Left hindlimb (tissue), 1 donor: ENCODE results near the gene CATSPER3.

Experiments used
- DNase-seq: peaks from one replicate; pipeline ENCODE4 v3.0.0-alpha.2; 2018

CATSPER3 gene

DNA sequence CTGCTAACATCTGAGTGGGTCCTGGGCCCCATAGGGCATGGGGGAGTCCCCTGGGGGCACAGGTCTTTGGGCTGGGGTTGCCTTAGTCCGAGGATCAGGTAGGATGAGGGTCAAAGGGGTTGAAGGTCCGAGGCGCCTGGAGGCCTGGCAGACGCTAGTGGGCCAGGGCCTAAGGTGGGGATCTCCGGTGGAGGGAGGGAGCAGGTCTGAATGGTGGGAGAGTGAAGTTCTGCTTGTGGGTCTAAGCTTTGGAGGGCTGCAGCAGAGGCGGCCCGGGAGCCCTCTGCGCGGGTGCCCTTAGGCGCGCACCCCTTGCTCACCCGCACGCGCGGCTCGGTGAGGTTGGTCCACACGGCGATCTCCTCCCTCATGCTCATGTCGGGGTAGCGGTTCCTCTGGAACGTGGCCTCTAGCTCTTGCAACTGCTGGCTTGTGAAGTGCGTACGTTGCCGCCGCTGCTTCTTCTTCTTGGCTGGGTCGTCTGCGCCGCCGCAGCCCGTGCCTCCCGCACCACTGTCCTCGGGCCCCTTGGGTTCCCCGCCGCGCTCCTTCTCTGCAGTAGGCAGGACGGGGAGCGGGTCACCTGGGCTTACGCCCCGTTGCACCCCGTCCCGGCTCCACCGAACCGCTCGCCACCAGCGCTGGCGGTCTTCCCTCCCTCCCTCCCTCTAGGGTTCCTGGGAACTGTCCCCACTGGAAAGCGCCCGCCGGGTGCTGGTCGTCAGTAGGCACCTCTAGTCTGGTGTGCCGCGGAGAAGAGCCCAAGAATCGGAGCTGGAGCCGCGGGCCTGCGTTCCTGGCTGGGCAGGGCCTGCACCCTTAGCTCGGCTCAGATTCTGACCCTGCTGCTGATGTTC lies 63.5 kb downstream of the CATSPER3 start:
- DNase-seq = no peak

DNA sequence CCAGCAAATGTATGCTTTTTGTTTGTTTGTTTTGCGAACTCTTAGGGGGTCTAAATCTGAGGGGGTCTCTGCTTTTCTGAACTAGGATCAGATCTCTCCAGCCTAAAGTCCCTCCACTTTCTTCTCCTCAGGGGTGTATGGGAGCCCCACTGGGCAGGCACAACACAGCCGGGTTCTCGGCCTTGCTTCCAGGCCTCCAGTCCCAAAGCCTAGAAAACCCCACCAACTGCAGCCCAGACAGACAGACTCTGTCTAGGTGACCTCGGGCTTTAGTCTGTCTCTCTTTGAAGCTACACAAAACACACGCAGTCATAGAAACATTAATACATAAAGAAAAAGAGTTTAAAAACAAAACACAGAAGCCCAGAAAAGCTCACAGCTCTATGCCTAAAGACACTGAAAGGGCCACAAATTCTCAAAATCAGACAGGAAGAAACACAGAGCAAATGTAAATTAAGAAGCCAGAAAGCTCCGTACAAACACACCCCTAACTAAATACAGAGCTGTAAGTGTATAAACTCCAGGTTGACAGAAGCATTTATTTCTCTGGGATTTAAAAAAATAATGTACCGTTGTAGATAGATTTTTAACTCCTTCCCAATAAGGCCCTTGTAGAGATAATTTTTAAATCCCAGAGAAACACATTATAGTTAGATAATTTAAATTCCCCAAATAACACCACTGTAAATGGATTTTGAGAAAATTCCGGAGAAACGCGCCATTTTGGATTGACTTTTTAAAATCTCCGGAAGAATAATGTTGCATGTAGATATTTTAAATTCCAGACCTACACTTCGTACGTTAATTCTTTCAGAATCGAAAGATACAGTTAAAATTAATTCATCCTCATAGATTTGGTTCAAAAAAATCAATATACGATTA lies 64.3 kb downstream of the CATSPER3 start:
- DNase-seq = no peak

DNA sequence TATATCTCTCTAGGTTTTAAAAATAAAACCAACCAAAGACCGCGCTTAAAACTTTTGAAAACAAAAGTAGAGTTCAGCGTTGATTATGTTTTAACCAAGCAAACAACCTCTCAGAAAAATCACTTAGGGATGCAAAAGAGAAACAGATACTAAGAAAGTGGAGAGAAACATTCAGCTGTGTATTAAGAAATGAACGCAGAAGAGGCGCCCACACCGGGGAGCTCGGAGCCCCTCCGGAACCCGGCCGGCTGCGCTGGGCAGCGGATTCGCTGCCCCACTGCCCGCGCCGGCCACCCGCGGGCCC lies 64.9 kb downstream of the CATSPER3 start:
- no peak for DNase-seq

DNA sequence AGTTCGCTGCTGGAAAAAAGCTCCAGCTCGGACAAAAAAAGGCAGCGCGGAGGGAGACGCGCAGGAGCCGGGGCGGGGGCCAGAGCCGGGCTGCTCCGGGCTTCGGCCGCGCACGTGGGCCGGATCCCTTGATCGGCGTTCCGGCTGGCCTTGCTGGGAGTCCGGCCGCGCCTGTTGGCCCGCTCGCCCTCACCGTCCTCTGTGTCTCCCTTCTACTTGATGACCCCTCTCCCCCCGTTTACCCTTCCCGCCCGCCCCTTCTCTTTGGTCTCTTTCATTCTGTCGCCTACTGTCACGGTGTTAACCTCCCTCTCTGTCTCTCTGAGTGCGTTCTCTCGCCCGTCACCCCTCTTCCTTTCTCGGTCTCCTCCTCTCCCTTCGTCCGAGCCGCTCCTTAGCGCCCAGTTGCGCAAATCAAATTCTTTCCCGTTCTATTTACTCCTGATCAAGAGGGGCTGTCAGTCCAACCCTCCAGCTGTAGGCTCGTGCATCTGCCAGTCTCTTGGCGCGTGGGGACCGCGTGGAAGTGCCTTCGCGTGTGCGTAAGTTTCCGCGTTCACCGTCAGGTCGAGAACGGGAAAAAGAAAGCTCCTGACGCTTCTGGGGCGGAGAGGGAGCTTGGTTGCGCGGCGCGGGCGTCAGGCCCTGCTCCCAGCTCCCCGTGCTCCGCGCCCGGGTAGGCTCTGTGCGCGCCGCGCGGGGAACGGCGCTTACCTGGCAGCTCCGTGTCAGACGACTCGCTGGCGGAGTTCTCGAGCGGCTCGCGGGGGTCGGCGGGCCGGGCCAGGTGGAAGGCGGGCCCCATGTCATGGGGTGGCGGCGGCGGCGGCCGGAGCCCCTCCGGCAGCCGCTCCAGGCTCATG lies 65.5 kb downstream of the CATSPER3 start:
- peak; percentile 61 for DNase-seq

DNA sequence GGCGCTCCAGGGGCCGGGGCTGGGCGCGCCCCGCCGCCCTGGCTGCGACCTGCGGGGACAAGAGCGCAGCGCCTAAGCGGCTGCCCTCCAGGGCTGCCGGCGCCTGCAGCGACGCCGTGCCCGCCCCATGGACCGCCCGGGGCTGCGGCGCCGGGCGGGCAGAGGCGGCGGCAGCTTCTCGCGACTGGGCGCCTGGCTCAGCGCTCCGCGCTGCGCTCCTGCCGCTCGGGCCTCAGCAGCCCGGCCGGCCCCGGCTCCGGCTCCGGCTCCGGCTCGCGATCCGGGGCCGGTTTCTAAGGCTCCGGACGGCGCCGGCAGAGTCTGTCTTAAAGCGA lies 66.2 kb downstream of the CATSPER3 start, which contains the start of gene PITX1:
TSS of gene PITX1 (minus strand) at position 328 of the 335 bp plus-strand sequence. CDS start 347 bp downstream, outside the sequence.
- no peak for DNase-seq

DNA sequence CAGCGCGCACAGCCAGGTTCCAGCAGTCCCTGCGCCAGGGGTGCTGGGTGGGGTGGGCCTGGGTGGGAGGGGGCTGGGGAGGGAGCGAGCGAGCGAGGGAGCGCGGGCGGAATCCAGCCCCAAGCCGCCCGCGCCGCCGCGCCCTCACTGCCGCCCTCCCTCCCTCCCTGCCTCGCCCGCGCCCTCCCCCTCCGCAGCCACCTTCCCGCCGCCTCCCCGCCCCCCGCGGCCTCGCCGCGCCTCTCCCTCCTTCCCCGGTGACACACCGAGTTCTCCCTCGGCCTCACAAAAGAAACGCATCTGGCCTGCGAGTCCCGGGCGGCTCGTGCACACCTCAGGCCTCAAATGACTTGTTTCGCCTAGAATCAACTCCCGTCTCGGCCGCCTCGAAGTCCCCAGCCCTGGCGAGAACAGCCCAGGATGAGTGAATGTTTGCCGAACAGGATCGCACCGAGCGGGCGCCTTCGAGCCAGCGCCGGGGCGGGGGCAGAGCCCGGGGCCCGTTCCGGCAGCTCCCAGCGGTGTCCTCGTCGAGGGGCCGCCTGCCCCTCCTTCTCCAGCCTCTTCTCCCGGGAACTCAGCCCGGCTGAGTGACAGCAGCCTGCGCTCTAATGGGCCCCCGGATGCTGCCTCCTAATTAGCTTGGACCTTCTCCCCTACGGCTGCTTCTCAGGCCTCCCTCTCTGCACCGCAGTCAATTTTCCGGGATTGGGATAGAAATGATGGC lies 66.7 kb downstream of the CATSPER3 start:
- DNase-seq = peak; percentile 89

DNA sequence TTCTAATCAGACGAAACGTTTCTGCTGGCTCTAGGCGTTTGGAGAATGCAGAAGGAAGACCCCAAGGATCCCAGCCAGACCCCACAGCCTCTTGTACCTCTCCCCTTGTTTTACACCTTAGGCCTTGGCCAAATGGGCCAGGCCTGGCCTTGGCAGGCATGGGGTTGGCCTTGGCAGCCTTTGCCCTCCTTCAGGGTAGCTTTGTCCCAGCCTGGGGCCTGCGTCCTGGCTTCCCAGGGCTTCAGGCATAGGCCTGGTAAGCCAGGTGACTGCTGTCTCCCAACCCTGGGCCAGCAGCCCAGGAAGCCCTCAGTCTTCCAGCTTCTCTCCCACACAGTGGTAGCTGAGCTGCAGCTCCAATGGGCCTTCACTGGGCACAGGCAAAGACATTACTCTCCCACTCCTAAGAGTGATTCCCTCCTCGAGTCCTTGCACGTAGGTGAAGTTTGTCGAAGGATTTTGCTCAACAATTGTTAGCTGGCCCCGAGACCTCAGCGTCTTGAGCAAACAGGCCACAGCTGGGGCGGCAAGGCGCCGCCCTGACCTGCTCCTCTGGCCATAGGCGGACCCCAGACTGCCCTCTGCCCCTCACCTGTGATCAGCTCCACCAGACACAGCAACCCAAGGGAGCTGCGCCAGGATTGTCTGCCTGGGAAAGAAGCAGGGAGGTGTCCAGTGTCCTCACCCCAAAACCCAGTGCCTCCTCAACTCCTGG lies 67.4 kb downstream of the CATSPER3 start:
- DNase-seq = no peak

DNA sequence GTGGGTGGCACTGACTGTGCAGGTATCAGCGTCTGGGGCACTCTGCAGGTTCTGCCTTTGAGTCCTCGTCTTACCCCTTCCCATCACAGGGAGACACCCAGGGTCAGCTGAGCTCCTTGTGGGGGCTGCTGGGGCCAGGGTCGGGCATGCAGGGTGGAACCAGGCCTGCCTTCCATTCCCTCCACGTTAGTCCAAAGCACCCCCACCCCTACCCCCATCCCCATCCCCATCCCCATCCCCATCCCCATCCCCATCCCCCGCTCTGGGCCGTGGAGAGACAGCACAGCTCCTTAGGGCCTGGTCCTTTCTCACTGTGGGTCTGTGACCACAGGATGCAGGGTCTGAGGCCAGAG lies 67.9 kb downstream of the CATSPER3 start:
- DNase-seq = no peak

DNA sequence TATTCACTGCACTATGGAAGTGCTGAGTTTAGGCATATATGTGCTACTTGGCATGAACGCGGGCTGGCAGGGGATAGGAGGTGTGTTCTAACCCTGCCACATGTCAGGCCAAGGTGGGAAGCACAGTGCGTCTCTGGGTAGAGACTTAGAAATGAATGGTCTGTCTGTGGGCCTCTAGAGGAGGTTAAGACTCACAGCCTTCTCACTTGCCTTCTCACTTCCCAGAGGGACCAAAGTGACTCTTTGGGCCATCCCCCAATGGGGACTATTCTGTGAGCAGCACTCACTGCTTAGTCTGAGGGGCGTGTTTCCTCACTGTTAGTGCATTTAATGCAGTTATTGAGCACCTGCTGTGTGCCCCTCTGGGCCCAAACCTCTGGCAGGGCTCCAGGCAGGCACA lies 68.7 kb downstream of the CATSPER3 start:
- DNase-seq = no peak

DNA sequence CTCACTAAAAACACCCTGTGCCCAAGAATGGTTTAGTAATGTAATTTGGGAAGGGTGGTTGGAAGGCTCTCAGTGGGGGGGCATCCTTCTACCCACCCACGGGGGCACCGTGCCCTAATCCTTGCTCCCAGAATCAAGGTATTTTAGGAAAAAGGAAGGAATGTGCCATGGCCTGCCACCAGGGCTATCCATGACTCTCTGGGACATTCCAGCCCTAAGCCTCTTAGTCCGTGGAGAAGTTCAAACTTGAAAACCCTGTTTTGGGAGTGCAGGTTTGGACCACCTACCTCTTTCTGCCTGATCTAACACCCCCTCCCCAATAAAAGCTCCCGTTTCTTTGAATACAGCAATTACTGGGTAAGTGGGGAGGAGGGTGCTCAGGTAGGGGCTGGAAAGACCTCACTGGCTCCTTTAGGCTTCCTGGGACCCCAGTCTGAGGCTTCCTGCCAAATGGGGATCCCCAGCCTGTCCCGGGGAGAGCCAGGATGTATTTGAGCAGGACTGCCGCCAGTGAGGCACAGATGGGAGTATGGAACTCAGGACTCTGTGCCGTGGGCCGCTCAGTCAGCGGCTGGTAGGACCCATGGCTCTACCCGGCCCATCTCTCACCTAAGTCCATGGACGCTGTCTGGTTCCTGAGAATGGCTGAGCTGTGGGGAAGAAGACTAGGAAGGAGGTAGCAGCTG lies 70.0 kb downstream of the CATSPER3 start:
- no peak for DNase-seq

DNA sequence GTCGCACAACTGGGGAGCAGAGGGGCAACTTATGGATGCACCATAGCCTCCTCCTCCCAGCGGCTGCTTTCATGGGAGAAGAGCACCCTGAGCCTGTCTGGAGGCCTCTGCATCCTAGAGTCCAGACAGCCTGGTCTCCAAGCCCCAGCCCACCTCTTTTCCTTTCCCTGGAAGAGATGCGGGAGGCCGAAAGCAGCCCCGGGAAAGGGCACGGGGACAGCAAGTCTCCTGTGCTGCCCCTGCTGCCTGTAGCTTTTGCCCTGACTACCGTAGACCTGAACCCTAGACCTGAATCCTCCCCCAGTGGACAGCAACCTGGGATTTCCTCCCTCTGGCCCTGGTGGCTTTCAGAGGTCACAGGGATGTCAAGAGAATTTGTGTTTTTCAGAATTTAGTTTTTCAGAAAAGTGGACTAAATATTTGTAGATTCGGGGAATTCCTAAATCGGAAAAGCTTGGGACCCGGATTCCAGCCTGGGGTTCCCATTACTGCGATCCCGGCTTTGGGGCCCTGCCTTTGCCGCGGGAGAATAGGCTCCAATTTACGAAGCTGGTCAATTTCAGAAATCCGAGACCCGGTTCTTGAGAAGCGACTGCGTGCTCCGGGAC lies 70.6 kb downstream of the CATSPER3 start:
- DNase-seq = no peak

DNA sequence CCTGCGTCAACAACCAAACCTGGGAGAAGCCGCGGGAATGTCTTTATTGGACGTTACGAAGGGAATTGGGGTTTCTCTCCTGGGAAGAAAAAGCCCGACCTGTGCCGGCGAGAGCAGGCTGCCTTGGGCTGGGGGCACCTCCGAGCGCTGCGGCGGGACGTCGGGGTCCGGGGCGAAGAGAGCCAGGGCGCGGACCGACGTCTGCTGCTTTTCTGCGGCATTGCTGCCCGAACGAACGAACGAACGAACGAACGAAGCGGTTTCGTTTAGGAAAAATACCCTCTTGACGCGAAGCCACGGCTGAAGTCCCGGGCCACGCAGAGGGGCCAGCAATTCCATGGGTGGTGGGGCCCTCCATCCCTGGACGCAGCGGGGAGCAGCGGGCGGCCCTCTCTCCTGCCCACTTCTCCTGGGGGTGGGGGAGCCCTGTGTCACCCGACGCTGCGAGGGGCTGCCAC lies 71.1 kb downstream of the CATSPER3 start:
- no peak for DNase-seq

DNA sequence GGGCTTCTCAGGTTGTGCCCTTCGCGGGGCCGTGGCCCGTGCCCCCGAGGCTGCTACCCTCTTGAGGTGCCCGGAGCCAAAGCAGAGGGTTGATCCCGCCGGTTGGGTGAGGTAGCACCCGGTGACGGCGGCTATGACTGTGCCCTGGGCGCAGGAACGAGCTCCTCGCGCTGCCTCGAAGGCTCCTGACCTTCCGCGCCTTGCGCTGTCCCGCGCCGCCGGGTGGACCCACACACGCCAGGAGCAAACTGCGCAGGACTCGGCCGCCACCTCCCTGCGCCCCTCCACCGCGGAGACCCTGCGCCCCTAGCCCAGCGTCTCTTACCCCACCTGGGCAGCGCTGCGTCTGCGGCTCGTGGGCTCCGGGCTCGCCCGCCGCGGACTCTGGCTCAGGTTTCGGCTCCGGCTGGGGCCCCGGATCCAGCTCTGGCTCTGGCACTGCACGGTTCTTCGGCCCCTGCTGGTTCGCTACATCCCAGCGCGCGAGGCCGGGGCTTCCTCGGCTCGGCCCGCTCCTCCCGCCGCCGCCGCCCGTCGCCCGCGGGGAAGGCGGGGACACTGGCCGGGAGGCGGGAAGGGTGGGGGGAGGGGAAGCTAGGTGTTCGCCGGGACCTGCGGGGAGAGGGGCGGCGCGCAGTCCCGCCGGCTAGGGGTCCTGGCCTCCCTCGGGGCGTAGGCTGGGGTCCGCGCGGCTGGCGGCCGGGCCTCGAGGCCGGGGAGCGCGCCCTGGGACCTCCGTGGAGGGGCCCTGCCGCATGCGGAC lies 71.7 kb downstream of the CATSPER3 start:
- no peak for DNase-seq

DNA sequence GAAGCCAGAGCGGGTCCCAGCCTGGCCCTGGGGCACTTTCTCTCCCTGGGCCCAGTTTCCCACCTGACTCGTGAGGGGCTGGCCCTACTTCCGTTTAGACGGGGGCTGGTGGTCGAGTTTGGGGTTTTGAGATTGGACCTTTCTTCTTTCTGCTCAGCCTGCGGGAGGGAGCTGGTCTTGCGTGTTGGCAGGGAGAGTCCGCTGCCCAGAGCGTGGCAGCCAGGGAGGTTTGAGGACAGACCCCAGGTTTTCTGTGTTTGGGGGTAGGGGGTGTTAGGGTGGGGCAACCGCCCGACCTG lies 72.3 kb downstream of the CATSPER3 start:
- no peak for DNase-seq

DNA sequence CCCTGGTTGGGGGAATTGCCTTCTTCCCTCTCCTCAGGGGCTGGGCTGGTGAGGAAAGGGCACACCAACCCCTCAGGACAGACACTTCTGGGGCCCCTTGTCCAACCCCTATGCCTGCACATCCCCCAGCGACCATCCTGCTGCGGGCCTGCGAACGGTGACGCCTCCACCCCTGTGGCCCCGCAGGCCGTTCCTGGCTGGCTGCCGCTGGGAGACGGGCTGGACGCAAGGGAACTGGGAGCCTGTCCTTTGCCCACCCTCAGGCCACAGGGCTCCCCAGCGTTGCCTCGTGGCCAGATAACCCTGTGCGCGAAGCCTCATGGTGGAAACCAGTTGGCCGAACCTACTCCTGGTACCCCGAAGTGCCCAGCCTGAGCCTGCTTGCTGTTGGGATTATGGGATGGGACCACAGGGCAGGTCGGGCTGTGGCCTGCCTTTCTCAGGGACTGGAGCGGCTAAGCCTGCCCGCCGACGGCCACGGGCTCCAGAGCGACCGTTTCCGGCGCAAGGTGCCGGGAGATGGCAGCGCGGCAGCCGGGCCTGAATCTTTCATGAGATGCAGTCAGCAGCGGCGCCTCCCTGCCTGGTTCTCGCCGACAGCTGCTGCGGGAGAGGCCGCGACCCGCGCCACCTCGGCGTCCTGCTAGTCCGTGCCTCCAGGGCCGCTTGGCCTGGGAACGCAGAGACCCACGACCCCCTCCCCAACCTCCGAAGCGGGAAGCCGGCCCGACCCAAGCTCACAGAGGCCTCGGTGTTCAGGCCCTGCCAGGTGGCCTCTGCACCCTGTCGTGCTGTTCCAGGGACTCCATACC lies 72.8 kb downstream of the CATSPER3 start:
- no peak for DNase-seq

DNA sequence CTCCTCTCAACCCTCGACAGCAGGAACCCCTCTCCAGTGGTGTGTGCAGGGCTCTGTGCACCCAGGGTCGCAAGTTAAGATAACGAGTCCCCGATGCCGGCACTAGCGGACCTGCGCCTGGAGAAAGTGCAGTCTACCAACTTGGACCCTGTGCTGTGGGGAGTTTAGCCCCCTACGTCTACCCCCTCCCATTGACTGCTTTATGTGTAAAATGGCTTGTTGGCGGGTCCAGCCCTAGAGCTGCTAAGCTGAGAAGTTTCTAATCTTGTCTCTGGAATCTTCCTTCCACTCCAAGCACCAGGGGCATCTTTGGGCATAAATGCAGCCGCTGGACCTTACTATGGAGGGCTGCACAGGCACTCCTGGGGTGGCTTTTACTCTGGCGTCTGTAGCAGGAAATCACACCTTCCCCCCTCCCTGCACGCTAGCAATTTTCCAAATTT lies 73.5 kb downstream of the CATSPER3 start:
- no peak for DNase-seq

DNA sequence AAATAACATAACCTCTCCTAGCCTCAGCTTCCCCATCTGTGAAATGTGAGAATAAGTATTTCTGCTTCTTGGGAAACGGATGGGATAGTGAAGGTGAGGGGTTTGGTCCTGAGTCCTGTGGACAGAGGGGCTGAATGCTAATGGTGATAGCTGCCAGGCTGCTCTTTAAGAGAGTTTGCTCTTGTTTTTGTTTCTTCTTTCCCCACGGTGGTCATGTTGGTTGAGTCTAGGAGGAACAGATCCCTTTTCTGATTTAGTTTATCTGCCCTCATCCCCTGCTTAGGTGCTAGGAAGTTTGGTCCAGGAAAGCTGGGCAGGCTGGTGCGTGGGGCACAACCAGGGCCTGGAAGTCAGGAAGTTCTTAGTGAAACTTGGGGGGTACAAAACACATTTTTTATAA lies 74.0 kb downstream of the CATSPER3 start:
- DNase-seq = no peak

DNA sequence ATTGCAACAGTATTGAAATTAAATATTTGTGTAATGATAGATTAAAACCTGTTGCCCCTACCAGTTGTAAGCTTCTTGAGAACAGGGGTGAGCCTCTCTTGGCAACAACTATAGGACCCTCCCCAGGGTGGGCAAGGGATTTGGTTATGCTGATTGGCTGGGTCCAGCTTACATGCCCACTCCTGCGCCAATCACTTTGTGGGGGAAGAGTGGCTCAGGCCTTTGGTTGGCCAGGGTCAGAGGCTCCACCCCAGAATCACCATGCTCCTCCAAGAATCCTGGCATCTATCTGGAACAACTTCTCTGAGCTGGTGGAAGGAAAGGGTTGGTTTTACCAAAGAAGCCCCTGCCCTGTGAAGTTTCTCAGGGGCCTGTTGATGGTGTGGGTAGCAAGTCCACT lies 74.9 kb downstream of the CATSPER3 start:
- DNase-seq = no peak

DNA sequence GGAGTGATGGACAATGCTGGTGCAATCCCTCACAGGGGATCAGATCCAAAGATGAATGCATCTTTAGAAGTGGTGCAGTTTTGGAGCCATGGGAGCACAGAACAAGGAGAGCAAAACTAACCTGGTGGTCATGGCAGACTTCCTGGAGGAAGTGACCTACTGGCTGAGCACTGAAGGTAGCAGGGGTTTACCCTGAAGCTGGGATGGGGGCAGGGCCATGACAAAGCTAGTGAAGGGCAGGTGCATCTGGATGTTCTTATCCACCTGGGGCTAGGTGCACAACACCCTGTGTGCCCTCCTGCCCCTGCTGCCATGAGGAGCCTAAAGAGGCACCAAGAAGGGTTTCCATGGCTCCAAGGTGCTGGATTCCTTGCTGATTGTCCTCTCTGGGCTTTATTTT lies 77.8 kb downstream of the CATSPER3 start:
- DNase-seq = no peak
